Hair follicular keratinocyte (primary cell): ENCODE measurements around the gene MYO19. TPM values are rescaled to one million over a fixed set of nuclear protein-coding genes. Genes with fewer than 3 reads are reported as not detected.

Source experiments
- total RNA-seq: library from RNA; depleted of rRNA; stranded (reverse); fragments of >200 nt; gene quantifications from 2 replicates; pipeline ENCODE4 v1.2.3, GENCODE V29; 2015

Gene MYO19, protein sequence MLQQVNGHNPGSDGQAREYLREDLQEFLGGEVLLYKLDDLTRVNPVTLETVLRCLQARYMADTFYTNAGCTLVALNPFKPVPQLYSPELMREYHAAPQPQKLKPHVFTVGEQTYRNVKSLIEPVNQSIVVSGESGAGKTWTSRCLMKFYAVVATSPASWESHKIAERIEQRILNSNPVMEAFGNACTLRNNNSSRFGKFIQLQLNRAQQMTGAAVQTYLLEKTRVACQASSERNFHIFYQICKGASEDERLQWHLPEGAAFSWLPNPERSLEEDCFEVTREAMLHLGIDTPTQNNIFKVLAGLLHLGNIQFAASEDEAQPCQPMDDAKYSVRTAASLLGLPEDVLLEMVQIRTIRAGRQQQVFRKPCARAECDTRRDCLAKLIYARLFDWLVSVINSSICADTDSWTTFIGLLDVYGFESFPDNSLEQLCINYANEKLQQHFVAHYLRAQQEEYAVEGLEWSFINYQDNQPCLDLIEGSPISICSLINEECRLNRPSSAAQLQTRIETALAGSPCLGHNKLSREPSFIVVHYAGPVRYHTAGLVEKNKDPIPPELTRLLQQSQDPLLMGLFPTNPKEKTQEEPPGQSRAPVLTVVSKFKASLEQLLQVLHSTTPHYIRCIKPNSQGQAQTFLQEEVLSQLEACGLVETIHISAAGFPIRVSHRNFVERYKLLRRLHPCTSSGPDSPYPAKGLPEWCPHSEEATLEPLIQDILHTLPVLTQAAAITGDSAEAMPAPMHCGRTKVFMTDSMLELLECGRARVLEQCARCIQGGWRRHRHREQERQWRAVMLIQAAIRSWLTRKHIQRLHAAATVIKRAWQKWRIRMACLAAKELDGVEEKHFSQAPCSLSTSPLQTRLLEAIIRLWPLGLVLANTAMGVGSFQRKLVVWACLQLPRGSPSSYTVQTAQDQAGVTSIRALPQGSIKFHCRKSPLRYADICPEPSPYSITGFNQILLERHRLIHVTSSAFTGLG
- total RNA-seq, result 66.5 and 79.0 TPM in 2 replicates

DNA sequence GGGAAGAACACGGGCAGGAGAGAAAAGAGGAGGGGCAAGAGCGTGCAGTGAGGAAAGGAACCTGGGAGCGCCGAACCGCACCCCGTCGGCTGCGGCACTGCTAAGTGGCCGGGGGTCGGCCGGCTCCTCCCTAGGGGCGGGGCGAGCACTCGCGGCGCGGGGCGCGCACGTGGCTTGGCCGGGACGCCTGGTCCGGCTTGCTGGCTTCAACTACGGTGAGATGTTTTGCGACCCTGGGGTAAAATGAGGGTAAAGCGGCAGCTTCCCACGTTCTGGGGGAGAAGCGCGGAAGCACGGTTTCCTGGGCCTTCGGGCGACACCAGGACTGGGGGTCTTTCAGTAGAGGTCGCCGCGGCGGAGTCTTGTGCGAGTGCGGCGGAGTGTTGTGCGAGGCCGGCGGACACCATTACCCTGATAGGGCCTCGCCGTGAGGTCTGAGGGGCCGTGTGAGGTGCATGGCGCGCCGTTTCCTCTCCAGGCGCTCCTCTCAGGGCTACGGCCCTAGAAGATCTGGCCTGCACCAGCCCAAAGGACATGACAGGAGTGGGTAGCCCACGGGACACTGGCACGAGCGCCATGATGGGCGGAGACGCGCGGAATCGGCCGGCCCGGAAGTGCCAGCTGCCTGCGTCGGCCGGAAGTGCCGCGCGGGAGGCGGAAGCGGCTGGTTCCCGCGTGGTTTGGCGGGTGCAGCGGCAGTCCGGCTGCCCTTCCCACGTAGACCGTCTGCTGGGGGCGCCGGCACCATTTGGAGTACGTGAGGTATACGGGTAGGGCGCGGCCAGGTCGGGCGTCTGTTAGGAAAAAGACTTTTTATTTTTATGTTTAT lies at the start of gene MYO19, which contains the start of gene PIGW:
MYO19 (minus strand) TSS at position 29 of the 829 bp plus-strand sequence. CDS start 2,330 bp downstream, outside the sequence.
PIGW (plus strand) TSS at position 148 of the 829 bp plus-strand sequence. CDS start 2,115 bp downstream, outside the sequence.

DNA sequence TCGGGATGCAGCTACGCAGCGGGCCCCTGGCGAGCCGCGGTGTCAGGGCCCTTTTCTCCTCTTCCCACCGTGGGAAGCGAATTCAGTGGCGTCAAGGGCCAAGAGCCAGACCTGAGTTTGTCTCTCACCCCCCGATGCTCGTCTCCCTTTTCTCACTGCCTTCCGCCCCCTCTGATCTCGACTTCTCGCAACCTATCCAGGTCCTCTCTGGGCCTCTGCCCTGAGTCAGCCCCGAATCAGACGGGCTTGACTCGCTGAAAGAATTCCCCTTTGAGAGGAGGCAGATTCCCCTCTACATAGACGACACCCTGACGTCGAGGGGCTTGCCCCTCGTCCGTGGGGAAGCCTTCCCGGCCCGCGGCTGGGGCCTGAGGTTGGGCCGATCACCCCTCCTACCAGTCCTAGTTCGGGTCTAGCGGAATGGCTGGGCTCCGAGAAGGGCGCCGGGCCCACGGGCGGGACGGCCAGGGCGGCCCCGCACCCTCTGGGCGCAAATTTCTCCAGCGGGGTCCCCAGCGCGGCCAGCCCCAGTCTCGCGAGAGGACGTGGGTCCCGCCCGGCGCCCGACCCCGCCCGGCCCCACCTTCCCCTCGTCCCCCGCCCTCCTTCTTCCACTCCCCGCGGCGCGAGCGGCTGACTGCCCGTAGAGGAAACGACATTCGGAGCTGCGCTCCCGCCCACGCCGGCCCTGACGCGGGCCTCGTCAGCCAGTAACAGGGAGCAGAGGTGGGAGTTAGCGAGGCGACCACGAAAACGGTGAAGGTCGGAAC lies 9.8 kb upstream of the MYO19 start, which contains the start of gene GGNBP2:
GGNBP2 (plus strand) TSS at position 613 of the 770 bp plus-strand sequence. CDS start 806 bp downstream, outside the sequence.

DNA sequence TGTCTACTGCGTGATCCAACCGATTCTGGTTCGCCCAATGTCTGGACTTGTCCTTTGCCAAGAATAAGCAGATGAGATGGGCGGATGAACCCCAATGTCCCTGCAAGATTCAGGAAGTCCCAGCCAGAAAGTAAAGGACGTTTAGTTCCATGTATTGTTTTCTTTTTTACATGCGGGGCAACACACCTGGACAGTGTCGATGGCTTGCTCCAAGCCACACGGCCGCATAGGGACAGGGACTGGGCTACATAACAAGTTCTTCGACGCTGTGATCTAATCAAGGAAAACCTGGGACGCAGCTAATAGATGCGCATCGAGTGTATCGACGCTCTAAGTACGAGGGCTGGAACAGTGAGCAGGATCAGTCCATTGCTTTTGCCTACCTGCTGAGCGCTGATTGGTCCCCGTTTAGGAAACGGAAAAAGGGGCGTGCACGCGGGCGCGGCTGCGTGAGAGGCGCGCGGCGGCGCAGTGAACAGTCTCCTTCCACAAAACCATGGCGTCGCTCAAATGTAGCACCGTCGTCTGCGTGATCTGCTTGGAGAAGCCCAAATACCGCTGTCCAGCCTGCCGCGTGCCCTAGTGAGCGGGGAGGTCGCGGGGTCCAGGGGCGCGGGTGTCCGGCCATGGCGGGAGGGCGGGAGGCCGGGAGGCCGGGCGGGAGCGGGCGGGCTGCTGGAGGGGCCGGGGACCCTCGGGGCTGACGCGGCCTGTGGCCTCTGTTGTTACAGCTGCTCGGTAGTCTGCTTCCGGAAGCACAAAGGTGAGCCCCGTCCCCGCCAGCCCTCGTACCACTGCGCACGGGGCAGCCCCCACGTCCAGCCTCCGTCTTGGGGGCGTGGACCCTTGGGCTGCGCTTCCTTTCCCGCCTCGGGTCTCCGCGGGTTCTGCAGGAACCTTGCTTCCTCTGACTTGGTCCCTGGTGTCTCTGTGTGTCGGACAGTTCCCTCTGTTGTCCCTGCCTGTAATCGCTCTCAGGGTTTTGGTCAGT lies 48.2 kb downstream of the MYO19 start, which contains the start of gene ZNHIT3:
ZNHIT3 (plus strand) TSS at position 478 of the 991 bp plus-strand sequence; CDS start at position 497, 19 bp downstream.

Other genes with a start within 250 kb of the MYO19 start
- gene TBC1D3G, start 211.0 kb downstream of the MYO19 start, total RNA-seq, result not detected in 2 replicates
- gene TBC1D3H, start 146.4 kb downstream of the MYO19 start, total RNA-seq, result not detected in 2 replicates
- gene ZNHIT3, start 48.2 kb downstream of the MYO19 start, total RNA-seq, result 45.7 and 50.3 TPM in 2 replicates
- gene PIGW, start 119 bp upstream of the MYO19 start, total RNA-seq, result 6.4 and 10.4 TPM in 2 replicates
- gene GGNBP2, start 10.1 kb upstream of the MYO19 start, total RNA-seq, result 28.0 and 33.4 TPM in 2 replicates
- 8.3 and 13.4 TPM in 2 replicates for gene DHRS11, start 57.0 kb upstream of the MYO19 start, total RNA-seq
- 9.4 and 13.8 TPM in 2 replicates for gene MRM1, start 66.7 kb upstream of the MYO19 start, total RNA-seq